Esophagus muscularis mucosa (tissue), 4 donors: Measurements from ENCODE around the gene ABR. TPM values are rescaled to one million over a fixed set of nuclear protein-coding genes. Genes with fewer than 3 reads are reported as not detected.

Source experiments
- DNase-seq: peaks from one replicate; pipeline ENCODE4 v3.0.0-alpha.2; 2017; ENCODE audit errors: extremely low spot score
- H3K27ac ChIP-seq, 4 donors: fragments of 200-600 bp; sonication (generic); replicated peaks in 1 of 4; 1 replicate in 3 of 4; 2 replicates in 1 of 4; pipeline ENCODE4 v1.5.1; 2016 to 2019; ENCODE audit warnings: mild to moderate bottlenecking in 1 of 4
- H3K27me3 ChIP-seq, 4 donors: fragments of 200-600 bp; sonication (generic); one replicate each; pipeline versions ENCODE4 v1.5.1 to v1.6.0; 2016 to 2019
- H3K36me3 ChIP-seq, 4 donors: fragments of 200-600 bp; sonication (generic); one replicate each; pipeline ENCODE4 v1.5.1; 2016 to 2019
- H3K4me1 ChIP-seq, 4 donors: fragments of 200-600 bp; sonication (generic); one replicate each; pipeline ENCODE4 v1.5.1; 2016 to 2019
- H3K4me3 ChIP-seq, 4 donors: fragments of 200-600 bp; sonication (generic); 1 replicate in 2 of 4; 2 replicates in 2 of 4; pipeline ENCODE4 v1.5.1; 2016 to 2019; ENCODE audit warnings: mild to moderate bottlenecking in 4 of 4, moderate library complexity in 1 of 4
- H3K9me3 ChIP-seq, 4 donors: fragments of 200-600 bp; sonication (generic); 1 replicate in 3 of 4; 2 replicates in 1 of 4; pipeline ENCODE4 v1.5.1; 2016 to 2019
- EP300 ChIP-seq: sonication (generic); formaldehyde crosslinking; IDR thresholded peaks from one replicate; pipeline ENCODE4 v1.6.1; 2017; ENCODE audit warnings: antibody characterized with exemption
- POLR2A ChIP-seq: fragments of 450-650 bp; IDR thresholded peaks from one replicate; pipeline ENCODE4 v1.6.1; 2017; ENCODE audit warnings: antibody characterized with exemption, moderate library complexity, mild to moderate bottlenecking, low read depth
- POLR2AphosphoS5 ChIP-seq, 2 donors: sonication (generic); formaldehyde crosslinking; IDR thresholded peaks; one replicate each; pipeline ENCODE4 v1.6.1; 2017; ENCODE audit warnings: antibody characterized with exemption in 2 of 2
- WGBS: methylation state at CpG from one replicate; pipeline ENCODE4 v1.1.5; 2018; 5-methylcytosine and 5-hydroxymethylcytosine counted together
- intact Hi-C: fragments of 100-400 bp; cut with DNase I; formaldehyde crosslinking; loops from one replicate; pipeline ENCODE4 v1.15.1; 2023
- total RNA-seq, 4 donors: library from RNA; depleted of rRNA; stranded (reverse); fragments of >200 nt; gene quantifications; one replicate each; pipeline versions ENCODE4 v1.1.0 to v1.2.1, GENCODE V29; 2016
- TF ChIP-seq, protein P1 (sequence below), 3 experiments: fragments of 200-600 bp in 2 of 3; fragments of 450-650 bp in 1 of 3; sonication (generic) in 2 of 3; IDR thresholded peaks; one replicate each; pipeline ENCODE4 v1.5.1; 2017 to 2019; ENCODE audit warnings: antibody characterized with exemption in 3 of 3, mild to moderate bottlenecking in 2 of 3, moderate library complexity in 1 of 3

The ABR gene
- total RNA-seq, 4 donors from 2014 or later, result 98.4 to 142 (median 114) TPM

DNA sequence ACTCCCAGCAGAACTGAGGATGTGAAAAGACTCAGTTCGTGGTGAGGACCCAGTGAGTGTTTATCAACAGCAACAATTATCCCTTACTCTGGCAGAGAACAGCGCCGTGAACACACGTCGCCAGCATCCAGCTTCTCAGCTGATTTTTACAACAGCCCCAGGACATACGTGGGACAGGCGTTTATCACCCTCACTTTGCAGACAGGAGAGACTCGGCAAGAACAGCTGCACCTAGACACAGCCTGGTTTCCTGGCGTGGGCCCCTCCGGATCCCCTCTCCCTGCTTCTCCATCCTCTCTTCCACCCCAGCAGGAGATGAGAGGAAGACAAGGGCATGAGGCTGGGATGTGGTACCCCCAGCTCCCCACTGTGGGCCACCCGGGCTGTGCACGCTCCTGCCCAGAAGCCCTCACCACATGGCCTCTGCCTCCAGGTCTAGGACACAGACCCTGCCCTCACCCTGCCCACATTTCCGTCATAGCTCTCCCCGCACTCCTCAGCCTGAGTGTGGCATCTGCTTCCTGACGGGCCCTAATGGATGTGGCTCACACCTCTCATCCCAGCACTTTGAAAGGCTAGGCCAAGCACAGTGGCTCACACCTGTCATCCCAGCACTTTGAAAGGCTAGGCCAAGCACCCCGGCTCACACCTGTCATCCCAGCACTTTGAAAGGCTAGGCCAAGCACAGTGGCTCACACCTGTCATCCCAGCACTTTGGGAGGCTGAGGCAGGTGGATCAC, 17.5 kb downstream of the ABR start:
- Histone ChIP-seq H3K9me3 (no peaks in the 10 kb centered on the region), H3K4me3 (no peak overlapping the region), H3K36me3 (peaks cover 0 to 29% (median 20%) of the 10 kb centered on the region in 4 donors), H3K27me3 (no peaks in the 10 kb centered on the region), H3K27ac (no peak overlapping the region), H3K4me1 (peaks cover 13 to 24% (median 23%) of the 10 kb centered on the region in 4 donors)
- WGBS, result 92% methylated on average over 16 of the region's 16 CpGs
- intact Hi-C loops, result no loop called here
- TF ChIP-seq POLR2A (no peak), POLR2AphosphoS5 (IDR thresholded peaks at IDR 0.05) (no peak), EP300 (no peak)
- TF ChIP-seq, protein P1, sequence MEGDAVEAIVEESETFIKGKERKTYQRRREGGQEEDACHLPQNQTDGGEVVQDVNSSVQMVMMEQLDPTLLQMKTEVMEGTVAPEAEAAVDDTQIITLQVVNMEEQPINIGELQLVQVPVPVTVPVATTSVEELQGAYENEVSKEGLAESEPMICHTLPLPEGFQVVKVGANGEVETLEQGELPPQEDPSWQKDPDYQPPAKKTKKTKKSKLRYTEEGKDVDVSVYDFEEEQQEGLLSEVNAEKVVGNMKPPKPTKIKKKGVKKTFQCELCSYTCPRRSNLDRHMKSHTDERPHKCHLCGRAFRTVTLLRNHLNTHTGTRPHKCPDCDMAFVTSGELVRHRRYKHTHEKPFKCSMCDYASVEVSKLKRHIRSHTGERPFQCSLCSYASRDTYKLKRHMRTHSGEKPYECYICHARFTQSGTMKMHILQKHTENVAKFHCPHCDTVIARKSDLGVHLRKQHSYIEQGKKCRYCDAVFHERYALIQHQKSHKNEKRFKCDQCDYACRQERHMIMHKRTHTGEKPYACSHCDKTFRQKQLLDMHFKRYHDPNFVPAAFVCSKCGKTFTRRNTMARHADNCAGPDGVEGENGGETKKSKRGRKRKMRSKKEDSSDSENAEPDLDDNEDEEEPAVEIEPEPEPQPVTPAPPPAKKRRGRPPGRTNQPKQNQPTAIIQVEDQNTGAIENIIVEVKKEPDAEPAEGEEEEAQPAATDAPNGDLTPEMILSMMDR (IDR thresholded peaks at IDR 0.05), result no peak
- DNase-seq, result no peak

DNA sequence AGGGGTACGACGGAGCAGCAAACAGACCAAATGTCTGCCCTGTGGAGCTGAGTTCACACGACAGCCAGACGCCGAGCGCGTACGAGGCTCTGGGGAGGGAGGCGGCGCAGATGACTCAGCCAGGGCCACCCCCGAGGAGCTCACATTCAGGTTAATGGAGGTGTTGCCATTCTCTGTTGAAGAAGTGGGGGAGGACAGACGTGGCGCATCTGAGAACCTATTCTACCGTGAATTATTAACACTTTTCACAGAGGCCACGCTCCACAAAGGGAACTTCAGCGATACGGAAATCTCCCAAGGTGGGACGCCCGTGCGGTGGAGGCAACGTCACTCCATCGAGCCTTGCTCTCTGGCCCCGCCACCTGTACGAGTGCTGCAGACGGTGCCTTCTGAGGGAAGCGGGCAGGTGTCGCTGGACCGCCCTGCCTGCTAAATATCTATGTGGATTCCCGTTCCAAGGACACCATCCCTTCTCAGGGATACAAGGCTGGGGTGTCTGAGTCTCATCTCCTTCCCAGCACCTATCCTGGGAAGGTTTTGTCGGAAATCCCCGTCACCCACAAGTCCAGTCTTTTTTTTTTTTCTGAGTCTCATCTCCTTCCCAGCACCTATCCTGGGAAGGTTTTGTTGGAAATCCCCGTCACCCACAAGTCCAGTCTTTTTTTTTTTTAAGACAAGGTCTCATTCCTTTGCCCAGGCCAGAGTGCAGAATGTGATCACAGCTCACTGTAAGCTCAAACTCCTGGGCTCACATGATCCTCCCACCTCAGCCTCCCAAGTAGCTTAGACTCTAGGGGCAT, 19.0 kb downstream of the ABR start:
- Histone ChIP-seq H3K27me3 (no peaks in the 10 kb centered on the region), H3K36me3 (peaks cover 0 to 26% (median 20%) of the 10 kb centered on the region in 4 donors), H3K27ac (no peak overlapping the region), H3K4me3 (no peak overlapping the region), H3K9me3 (no peaks in the 10 kb centered on the region), H3K4me1 (peaks cover 3 to 10% (median 9%) of the 10 kb centered on the region in 4 donors)
- WGBS, result 96% methylated on average over 32 of the region's 32 CpGs
- TF ChIP-seq POLR2AphosphoS5 (IDR thresholded peaks at IDR 0.05) (no peak), POLR2A (no peak), EP300 (no peak)
- TF ChIP-seq, protein P1 (IDR thresholded peaks at IDR 0.05), result no peak
- intact Hi-C loops, result no loop called here
- DNase-seq, result no peak

DNA sequence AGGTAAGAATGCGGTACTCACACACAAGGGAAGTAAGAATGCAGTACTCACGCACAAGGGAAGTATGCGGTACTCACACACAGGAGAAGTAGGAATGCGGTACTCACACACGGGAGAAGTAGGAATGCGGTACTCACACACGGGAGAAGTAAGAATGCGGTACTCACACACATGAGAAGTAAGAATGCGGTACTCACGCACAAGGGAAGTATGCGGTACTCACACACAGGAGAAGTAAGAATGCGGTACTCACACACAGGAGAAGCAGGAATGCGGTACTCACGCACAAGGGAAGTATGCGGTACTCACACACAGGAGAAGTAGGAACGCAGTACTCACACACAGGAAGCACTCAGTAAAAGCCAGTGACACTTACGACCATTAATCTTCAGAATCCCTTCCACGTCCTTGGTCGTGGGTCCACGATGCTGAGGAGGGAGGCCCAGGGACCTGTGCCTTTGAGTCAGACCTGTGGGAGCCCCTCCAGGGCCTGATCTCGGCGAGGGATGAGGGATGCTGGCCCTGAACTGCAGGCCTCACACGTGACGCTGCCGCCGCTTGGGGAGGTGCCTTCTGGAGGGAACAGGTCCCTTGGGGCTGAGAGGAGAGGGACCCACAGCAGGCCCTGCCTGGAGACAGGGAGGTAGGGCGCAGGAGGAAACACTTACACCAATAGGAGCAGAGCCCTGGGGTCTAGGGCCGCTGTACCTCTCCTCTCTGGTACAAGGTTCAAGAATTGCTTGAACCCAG, 20.2 kb downstream of the ABR start:
- TF ChIP-seq EP300 (no peak), POLR2A (no peak), POLR2AphosphoS5 (IDR thresholded peaks at IDR 0.05) (no peak)
- TF ChIP-seq, protein P1 (IDR thresholded peaks at IDR 0.05), result no peak
- no peak overlapping the region for H3K4me3 ChIP-seq
- DNase-seq, result no peak
- peaks cover 0 to 24% (median 19%) of the 10 kb centered on the region in 4 donors for H3K36me3 ChIP-seq
- WGBS, result 86% methylated on average over 27 of the region's 28 CpGs
- H3K27ac ChIP-seq, result no peak overlapping the region
- H3K27me3 ChIP-seq, result no peaks in the 10 kb centered on the region
- intact Hi-C loops, result no loop called here
- H3K9me3 ChIP-seq, result no peaks in the 10 kb centered on the region
- H3K4me1 ChIP-seq, result peaks cover 0 to 8% (median under 1%) of the 10 kb centered on the region in 4 donors

DNA sequence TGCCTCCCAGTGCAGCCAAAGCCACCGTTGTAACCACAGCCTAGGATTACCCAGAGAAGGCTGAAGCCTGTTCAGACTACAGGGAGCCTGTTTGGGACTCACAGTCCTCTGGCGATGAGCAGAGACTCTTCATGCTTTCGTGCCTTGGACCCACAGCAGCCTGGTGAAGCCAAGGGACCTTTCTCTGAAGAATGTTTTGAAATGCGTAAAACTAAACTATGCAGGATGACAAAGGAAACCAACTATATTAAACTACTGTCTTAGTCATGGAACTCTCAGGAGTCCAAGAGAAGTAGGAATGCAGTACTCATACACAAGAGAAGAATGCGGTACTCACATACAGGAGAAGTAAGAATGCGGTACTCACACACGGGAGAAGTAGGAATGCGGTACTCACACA, 20.9 kb downstream of the ABR start:
- Histone ChIP-seq H3K4me1 (peaks cover 4 to 14% (median 7%) of the 10 kb centered on the region in 4 donors), H3K27ac (no peak overlapping the region), H3K27me3 (no peaks in the 10 kb centered on the region), H3K9me3 (no peaks in the 10 kb centered on the region), H3K36me3 (peaks cover 0 to 24% (median 19%) of the 10 kb centered on the region in 4 donors), H3K4me3 (no peak overlapping the region)
- no peak for DNase-seq
- WGBS, result 84% methylated on average over 8 of the region's 8 CpGs
- no peak for TF ChIP-seq POLR2A
- TF ChIP-seq, protein P1 (IDR thresholded peaks at IDR 0.05), result no peak
- no peak for TF ChIP-seq POLR2AphosphoS5 (IDR thresholded peaks at IDR 0.05)
- TF ChIP-seq EP300, result no peak
- intact Hi-C loops, result no loop called here
